ENCODE results near the gene IGF1. TPM values are rescaled to one million over a fixed set of nuclear protein-coding genes. Genes with fewer than 3 reads are reported as not detected.
"Not testable (repeated sequence)": the region's sequence is repeated elsewhere in the genome, so short reads cannot be mapped to it uniquely, and the experiment has no call there.

Gene IGF1
- total and polyA plus RNA-seq, 7 experiments from 2014 or later = 0.30 to 1.5 (median 0.72) TPM; not detected in 3

GRCh38 chr12:102454808-102455760, 25.3 kb downstream of the IGF1 start:
- DNase-seq (no peak), ATAC-seq (no peak)
- CTCF ChIA-PET = no interaction called here
- Histone ChIP-seq H3K4me3 (ENCODE audit: low read length) (no peak overlapping the region), H3K27ac (ENCODE audit: low read depth, low read length) (no peak overlapping the region), H3K4me1 (ENCODE audit: control insufficient read depth in 2 of 2, insufficient read depth in 2 of 2, low read length in 2 of 2) (no peaks in the 10 kb centered on the region), H3K9me3 (ENCODE audit: control insufficient read depth in 2 of 3, low read length in 3 of 3) (no peaks in the 10 kb centered on the region), H3K36me3 (ENCODE audit: control insufficient read depth in 2 of 3, insufficient read depth in 3 of 3, low read length in 3 of 3) (no peaks in the 10 kb centered on the region), H3K27me3 (ENCODE audit: control insufficient read depth in 2 of 2, insufficient read depth in 2 of 2, low read length in 2 of 2) (no peaks in the 10 kb centered on the region)
- Mint-ChIP-seq H3K4me1 (no peaks in the 10 kb centered on the region), H3K4me3 (no peak overlapping the region), H3K9me3 (peaks cover 0 to 7% (median 0%) of the 10 kb centered on the region in 11 donors), H3K36me3 (no peaks in the 10 kb centered on the region), H3K27me3 (peaks cover under 1 to 26% (median 16%) of the 10 kb centered on the region in 5 donors), H3K27ac (no peak overlapping the region)
- intact Hi-C loops (cut with micrococcal nuclease) = no loop called here
- POLR2A ChIA-PET = no interaction called here

GRCh38 chr12:102454330-102454729, 26.0 kb downstream of the IGF1 start:
- Mint-ChIP-seq H3K27me3 (peaks cover 0 to 26% (median 11%) of the 10 kb centered on the region in 5 donors), H3K27ac (no peak overlapping the region), H3K9me3 (peaks cover 0 to 7% (median 0%) of the 10 kb centered on the region in 11 donors), H3K4me1 (no peaks in the 10 kb centered on the region), H3K4me3 (no peak overlapping the region), H3K36me3 (no peaks in the 10 kb centered on the region)
- intact Hi-C loops (cut with micrococcal nuclease) = no loop called here
- Histone ChIP-seq H3K27ac (ENCODE audit: low read depth, low read length) (no peak overlapping the region), H3K27me3 (ENCODE audit: control insufficient read depth in 2 of 2, insufficient read depth in 2 of 2, low read length in 2 of 2) (no peaks in the 10 kb centered on the region), H3K9me3 (ENCODE audit: control insufficient read depth in 2 of 3, low read length in 3 of 3) (no peaks in the 10 kb centered on the region), H3K36me3 (ENCODE audit: control insufficient read depth in 2 of 3, insufficient read depth in 3 of 3, low read length in 3 of 3) (no peaks in the 10 kb centered on the region), H3K4me3 (ENCODE audit: low read length) (no peak overlapping the region), H3K4me1 (ENCODE audit: control insufficient read depth in 2 of 2, insufficient read depth in 2 of 2, low read length in 2 of 2) (no peaks in the 10 kb centered on the region)
- ATAC-seq (no peak), DNase-seq (no peak)
- POLR2A ChIA-PET = no interaction called here
- CTCF ChIA-PET = no interaction called here

- H3K27ac Mint-ChIP-seq = no peak overlapping the region
- H3K4me1 Mint-ChIP-seq = no peaks in the 10 kb centered on the region
- intact Hi-C loops (cut with micrococcal nuclease) = no loop called here
- Histone ChIP-seq H3K4me1 (ENCODE audit: control insufficient read depth in 2 of 2, insufficient read depth in 2 of 2, low read length in 2 of 2) (no peaks in the 10 kb centered on the region), H3K9me3 (ENCODE audit: control insufficient read depth in 2 of 3, low read length in 3 of 3) (no peaks in the 10 kb centered on the region), H3K36me3 (ENCODE audit: control insufficient read depth in 2 of 3, insufficient read depth in 3 of 3, low read length in 3 of 3) (no peaks in the 10 kb centered on the region), H3K27me3 (ENCODE audit: control insufficient read depth in 2 of 2, insufficient read depth in 2 of 2, low read length in 2 of 2) (no peaks in the 10 kb centered on the region), H3K27ac (ENCODE audit: low read depth, low read length) (no peak overlapping the region), H3K4me3 (ENCODE audit: low read length) (no peak overlapping the region)
- ChIA-PET POLR2A (no interaction called here), CTCF (no interaction called here)
- peaks cover 0 to 11% (median 1%) of the 10 kb centered on the region in 11 donors for H3K9me3 Mint-ChIP-seq
- no peak for DNase-seq
- H3K36me3 Mint-ChIP-seq = peaks cover 0 to 2% (median 0%) of the 10 kb centered on the region in 5 donors
- no peak overlapping the region for H3K4me3 Mint-ChIP-seq
- ATAC-seq = no peak
- H3K27me3 Mint-ChIP-seq = peaks cover 2 to 17% (median 3%) of the 10 kb centered on the region in 5 donors
Measured at GRCh38 chr12:102452605-102453004, 27.8 kb downstream of the IGF1 start.

GRCh38 chr12:102449018-102449417, 31.3 kb downstream of the IGF1 start:
- Mint-ChIP-seq H3K27me3 (peaks cover 0 to 15% (median 4%) of the 10 kb centered on the region in 5 donors), H3K9me3 (peaks cover 0 to 24% (median 3%) of the 10 kb centered on the region in 11 donors)
- H3K36me3 ChIP-seq (ENCODE audit: control insufficient read depth in 2 of 3, insufficient read depth in 3 of 3, low read length in 3 of 3); H3K9me3 ChIP-seq (ENCODE audit: control insufficient read depth in 2 of 3, low read length in 3 of 3); intact Hi-C loops (cut with micrococcal nuclease); H3K27ac Mint-ChIP-seq; H3K4me3 Mint-ChIP-seq; ATAC-seq; POLR2A ChIA-PET; H3K4me1 ChIP-seq (ENCODE audit: control insufficient read depth in 2 of 2, insufficient read depth in 2 of 2, low read length in 2 of 2); DNase-seq; H3K36me3 Mint-ChIP-seq; H3K4me3 ChIP-seq (ENCODE audit: low read length); H3K27ac ChIP-seq (ENCODE audit: low read depth, low read length); H3K27me3 ChIP-seq (ENCODE audit: control insufficient read depth in 2 of 2, insufficient read depth in 2 of 2, low read length in 2 of 2); H3K4me1 Mint-ChIP-seq: not testable (repeated sequence)
- CTCF ChIA-PET = interaction anchor here (0.7 kb wide), 1 partner anchor 107 kb away, joined by 3 read pairs; no protein-coding TSS in a partner anchor

GRCh38 chr12:102447426-102447825, 32.9 kb downstream of the IGF1 start:
- CTCF ChIA-PET; H3K4me3 ChIP-seq (ENCODE audit: low read length); H3K36me3 Mint-ChIP-seq; POLR2A ChIA-PET; H3K4me3 Mint-ChIP-seq; DNase-seq; H3K27ac ChIP-seq (ENCODE audit: low read depth, low read length); intact Hi-C loops (cut with micrococcal nuclease); H3K9me3 ChIP-seq (ENCODE audit: control insufficient read depth in 2 of 3, low read length in 3 of 3); H3K4me1 Mint-ChIP-seq; H3K36me3 ChIP-seq (ENCODE audit: control insufficient read depth in 2 of 3, insufficient read depth in 3 of 3, low read length in 3 of 3); ATAC-seq; H3K4me1 ChIP-seq (ENCODE audit: control insufficient read depth in 2 of 2, insufficient read depth in 2 of 2, low read length in 2 of 2); H3K27me3 ChIP-seq (ENCODE audit: control insufficient read depth in 2 of 2, insufficient read depth in 2 of 2, low read length in 2 of 2): not testable (repeated sequence)
- peak overlapping the region in 1 of 9 donors; percentile 13 for H3K27ac Mint-ChIP-seq
- peaks cover 0 to 15% (median 4%) of the 10 kb centered on the region in 5 donors for H3K27me3 Mint-ChIP-seq
- peaks cover 0 to 23% (median 3%) of the 10 kb centered on the region in 11 donors for H3K9me3 Mint-ChIP-seq

GRCh38 chr12:102444707-102445106, 35.7 kb downstream of the IGF1 start:
- H3K27me3 ChIP-seq (ENCODE audit: control insufficient read depth in 2 of 2, insufficient read depth in 2 of 2, low read length in 2 of 2) = no peaks in the 10 kb centered on the region
- H3K9me3 Mint-ChIP-seq = peaks cover 0 to 20% (median 3%) of the 10 kb centered on the region in 11 donors
- CTCF ChIA-PET = no interaction called here
- H3K4me1 Mint-ChIP-seq = no peaks in the 10 kb centered on the region
- no peaks in the 10 kb centered on the region for H3K4me1 ChIP-seq (ENCODE audit: control insufficient read depth in 2 of 2, insufficient read depth in 2 of 2, low read length in 2 of 2)
- H3K27ac Mint-ChIP-seq = no peak overlapping the region
- ATAC-seq (no peak), DNase-seq (no peak)
- H3K4me3 ChIP-seq (ENCODE audit: low read length) = no peak overlapping the region
- intact Hi-C loops (cut with micrococcal nuclease) = no loop called here
- H3K36me3 ChIP-seq (ENCODE audit: control insufficient read depth in 2 of 3, insufficient read depth in 3 of 3, low read length in 3 of 3) = no peaks in the 10 kb centered on the region
- POLR2A ChIA-PET = no interaction called here
- no peaks in the 10 kb centered on the region for H3K9me3 ChIP-seq (ENCODE audit: control insufficient read depth in 2 of 3, low read length in 3 of 3)
- peaks cover 0 to 15% (median 4%) of the 10 kb centered on the region in 5 donors for H3K27me3 Mint-ChIP-seq
- no peak overlapping the region for H3K4me3 Mint-ChIP-seq
- no peak overlapping the region for H3K27ac ChIP-seq (ENCODE audit: low read depth, low read length)
- H3K36me3 Mint-ChIP-seq = peaks cover 0 to 2% (median 0%) of the 10 kb centered on the region in 5 donors

- Mint-ChIP-seq H3K36me3 (peaks cover 0 to 2% (median 0%) of the 10 kb centered on the region in 5 donors), H3K9me3 (peaks cover 0 to 20% (median 3%) of the 10 kb centered on the region in 11 donors), H3K27ac (no peak overlapping the region), H3K27me3 (peaks cover 0 to 15% (median 4%) of the 10 kb centered on the region in 5 donors), H3K4me1 (no peaks in the 10 kb centered on the region), H3K4me3 (no peak overlapping the region)
- no peak for DNase-seq
- ChIA-PET CTCF (no interaction called here), POLR2A (no interaction called here)
- Histone ChIP-seq H3K36me3 (ENCODE audit: control insufficient read depth in 2 of 3, insufficient read depth in 3 of 3, low read length in 3 of 3) (no peaks in the 10 kb centered on the region), H3K27me3 (ENCODE audit: control insufficient read depth in 2 of 2, insufficient read depth in 2 of 2, low read length in 2 of 2) (no peaks in the 10 kb centered on the region), H3K4me1 (ENCODE audit: control insufficient read depth in 2 of 2, insufficient read depth in 2 of 2, low read length in 2 of 2) (no peaks in the 10 kb centered on the region), H3K27ac (ENCODE audit: low read depth, low read length) (no peak overlapping the region), H3K4me3 (ENCODE audit: low read length) (no peak overlapping the region), H3K9me3 (ENCODE audit: control insufficient read depth in 2 of 3, low read length in 3 of 3) (no peaks in the 10 kb centered on the region)
- intact Hi-C loops (cut with micrococcal nuclease) = no loop called here
- ATAC-seq = no peak
Measured at GRCh38 chr12:102444093-102444492, 36.3 kb downstream of the IGF1 start.
